Measurements from ENCODE around the gene COL4A3.
"Not testable (repeated sequence)": the region's sequence is repeated elsewhere in the genome, so short reads cannot be mapped to it uniquely, and the experiment has no call there.

Gene COL4A3

GRCh38 chr2:227160164-227160563, 4.3 kb upstream of the COL4A3 start:
- DNase-seq, result no peak

GRCh38 chr2:227161947-227162346, 2.5 kb upstream of the COL4A3 start:
- DNase-seq, result no peak

GRCh38 chr2:227163485-227163997, 883 bp upstream of the COL4A3 start:
- DNase-seq, result peak; percentile 57

- peak; percentile 58 for DNase-seq
These were observed 403 bp downstream of the COL4A3 start for GRCh38 chr2:227164763-227165291.

GRCh38 chr2:227171779-227172178, 7.4 kb downstream of the COL4A3 start:
- not testable (repeated sequence) for DNase-seq

- no peak for DNase-seq
These were observed 13.3 kb downstream of the COL4A3 start for GRCh38 chr2:227177592-227178336.

- DNase-seq, result no peak
These were observed 15.7 kb downstream of the COL4A3 start for GRCh38 chr2:227179988-227180685.

- DNase-seq, result no peak
These were observed 16.3 kb downstream of the COL4A3 start for GRCh38 chr2:227180770-227181169.

- no peak for DNase-seq
These were observed 18.3 kb downstream of the COL4A3 start for GRCh38 chr2:227182765-227183164.

GRCh38 chr2:227183657-227184367, 19.4 kb downstream of the COL4A3 start:
- DNase-seq, result no peak

- DNase-seq, result no peak
These were observed 21.3 kb downstream of the COL4A3 start for GRCh38 chr2:227185615-227186232.

GRCh38 chr2:227186751-227187150, 22.3 kb downstream of the COL4A3 start:
- peak; percentile 44 for DNase-seq

GRCh38 chr2:227188292-227188691, 23.9 kb downstream of the COL4A3 start:
- no peak for DNase-seq

- peak; percentile 74 for DNase-seq
These were observed 26.9 kb downstream of the COL4A3 start for GRCh38 chr2:227191367-227191766.

GRCh38 chr2:227192491-227192890, 28.1 kb downstream of the COL4A3 start:
- DNase-seq, result peak; percentile 34

- DNase-seq, result no peak
These were observed 29.8 kb downstream of the COL4A3 start for GRCh38 chr2:227194219-227194618.

- no peak for DNase-seq
These were observed 34.4 kb downstream of the COL4A3 start for GRCh38 chr2:227198866-227199265.

- no peak for DNase-seq
These were observed 37.3 kb downstream of the COL4A3 start for GRCh38 chr2:227201771-227202170.

GRCh38 chr2:227204452-227204851, 40.0 kb downstream of the COL4A3 start:
- DNase-seq, result no peak

GRCh38 chr2:227205701-227206100, 41.3 kb downstream of the COL4A3 start:
- no peak for DNase-seq

GRCh38 chr2:227206406-227206805, 42.0 kb downstream of the COL4A3 start:
- DNase-seq, result no peak

- DNase-seq, result no peak
These were observed 43.1 kb downstream of the COL4A3 start for GRCh38 chr2:227207573-227207972.

GRCh38 chr2:227214622-227215041, 50.2 kb downstream of the COL4A3 start:
- DNase-seq, result no peak
